DND-41 (cell line): Measurements from ENCODE around the gene TXNRD1.

Source experiments
- ATAC-seq: fragments of 200-7000 bp; cut with Tn5 transposase; 3 replicates; pipeline ENCODE4 v1.9.1; 2021; ENCODE audit warnings: low read depth; ENCODE audit not compliant: insufficient read depth
- DNase-seq: peaks from one replicate; pipeline ENCODE4 v3.0.0-alpha.2; 2020
- H2AFZ ChIP-seq: 2 replicates; pipeline ENCODE4 v1.6.0; 2012; ENCODE audit warnings: low read depth, low read length
- H3K27ac ChIP-seq: 2 replicates; pipeline ENCODE4 v1.5.1; 2012; ENCODE audit warnings: low read length, inconsistent platforms
- H3K27me3 ChIP-seq: fragments of 200-600 bp; sonication (generic); 2 replicates; pipeline ENCODE4 v1.6.0; 2012; ENCODE audit warnings: low read length, mild to moderate bottlenecking, inconsistent platforms; ENCODE audit not compliant: insufficient read depth, poor library complexity
- H3K36me3 ChIP-seq: 2 replicates; pipeline ENCODE4 v1.5.1; 2012; ENCODE audit warnings: low read length, inconsistent platforms; ENCODE audit not compliant: insufficient read depth
- H3K4me1 ChIP-seq: 2 replicates; pipeline ENCODE4 v1.5.1; 2012; ENCODE audit warnings: mild to moderate bottlenecking, low read length; ENCODE audit not compliant: insufficient read depth
- H3K4me2 ChIP-seq: 2 replicates; pipeline ENCODE4 v1.6.0; 2012; ENCODE audit warnings: mild to moderate bottlenecking, moderate library complexity, low read length, inconsistent platforms; ENCODE audit not compliant: insufficient read depth
- H3K4me3 ChIP-seq, 2 experiments: fragments of 200-600 bp in 1 of 2; shearing (Covaris generic) in 1 of 2; 2 replicates each; pipeline ENCODE4 v1.5.1; 2012 to 2016; ENCODE audit warnings: inconsistent platforms in 2 of 2, low read length in 2 of 2, mild to moderate bottlenecking in 2 of 2, low read depth in 1 of 2, moderate library complexity in 1 of 2
- H3K79me2 ChIP-seq: 2 replicates; pipeline ENCODE4 v1.6.0; 2012; ENCODE audit warnings: low read length, inconsistent platforms; ENCODE audit not compliant: insufficient read depth
- H3K9ac ChIP-seq: 2 replicates; pipeline ENCODE4 v1.6.0; 2012; ENCODE audit warnings: low read depth, mild to moderate bottlenecking, inconsistent platforms, low read length, moderate library complexity
- H3K9me3 ChIP-seq: 2 replicates; pipeline ENCODE4 v1.5.1; 2012; ENCODE audit warnings: low read length, moderate library complexity, mild to moderate bottlenecking, inconsistent platforms; ENCODE audit not compliant: insufficient read depth, severe bottlenecking
- H4K20me1 ChIP-seq: 2 replicates; pipeline ENCODE4 v1.6.0; 2012; ENCODE audit warnings: low read length; ENCODE audit not compliant: insufficient read depth
- EZH2 ChIP-seq: IDR thresholded peaks from 3 replicates; pipeline ENCODE4 v1.6.1; 2012; ENCODE audit warnings: borderline replicate concordance, low read depth, mild to moderate bottlenecking, moderate library complexity, low read length, inconsistent platforms; ENCODE audit not compliant: severe bottlenecking
- TF ChIP-seq, protein P1 (sequence below): IDR thresholded peaks from 2 replicates; pipeline ENCODE4 v1.5.1; 2012; ENCODE audit warnings: borderline replicate concordance, low read length, moderate library complexity, mild to moderate bottlenecking; ENCODE audit not compliant: poor library complexity, severe bottlenecking; ENCODE audit errors: extremely low read depth

The TXNRD1 gene

DNA sequence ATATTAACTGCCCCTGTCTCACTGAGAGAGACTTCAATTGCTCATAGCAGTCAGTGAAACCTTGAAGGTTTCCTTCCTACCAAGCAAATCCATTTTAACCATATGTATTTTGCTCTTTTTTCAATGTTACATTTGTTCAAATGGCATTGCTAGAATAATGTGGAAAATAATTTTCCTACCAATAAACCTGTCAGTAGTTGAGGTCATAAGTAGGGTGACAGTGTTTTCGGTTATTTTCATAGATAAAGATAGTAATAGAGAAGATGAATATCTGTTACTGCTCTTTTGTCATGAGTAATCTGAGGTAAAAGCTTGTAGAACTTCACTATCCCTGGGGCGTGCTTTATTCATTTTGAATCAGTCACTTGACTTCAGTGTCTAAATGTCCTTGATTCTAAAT, 120.5 kb downstream of the TXNRD1 start:
- no peak for DNase-seq
- H3K79me2 ChIP-seq = no peaks in the 10 kb centered on the region

DNA sequence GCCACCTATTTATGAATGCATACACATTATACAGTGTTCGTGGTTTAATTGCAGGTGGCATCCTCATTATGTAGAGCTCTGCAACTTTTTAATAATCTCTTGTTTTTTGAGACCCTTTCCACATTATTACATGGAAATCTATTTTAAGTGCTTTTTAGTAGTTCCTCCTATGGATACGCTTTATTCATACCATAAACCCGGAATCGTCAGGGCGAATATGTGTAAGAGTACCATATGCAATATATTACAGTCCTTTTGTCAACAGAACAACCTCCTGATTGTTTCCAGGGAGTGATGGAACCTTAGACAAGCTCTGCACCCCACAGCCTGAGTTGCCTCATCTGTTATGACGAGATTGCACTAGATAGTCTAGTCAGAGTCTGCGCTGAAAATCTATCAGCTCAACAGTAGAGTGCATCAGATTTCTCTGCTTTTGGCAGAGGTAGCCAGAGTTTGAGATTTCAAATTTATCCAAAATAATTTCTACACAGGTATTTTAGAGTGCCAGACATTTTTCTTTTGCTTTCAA, 121.5 kb downstream of the TXNRD1 start:
- no peak overlapping the region for H2AFZ ChIP-seq
- no peaks in the 10 kb centered on the region for H3K27me3 ChIP-seq
- no peak overlapping the region for H3K4me2 ChIP-seq
- no peaks in the 10 kb centered on the region for H3K4me1 ChIP-seq
- DNase-seq (no peak), ATAC-seq (no peak)
- H3K36me3 ChIP-seq = peaks cover 89% of the 10 kb centered on the region
- no peak overlapping the region for H3K4me3 ChIP-seq
- no peaks in the 10 kb centered on the region; the same call in 1 of the 2 replicates for H3K79me2 ChIP-seq
- no peaks in the 10 kb centered on the region for H3K9me3 ChIP-seq
- H4K20me1 ChIP-seq = no peaks in the 10 kb centered on the region; the same call in 1 of the 2 replicates
- no peak overlapping the region for H3K27ac ChIP-seq
- TF ChIP-seq, protein P1, sequence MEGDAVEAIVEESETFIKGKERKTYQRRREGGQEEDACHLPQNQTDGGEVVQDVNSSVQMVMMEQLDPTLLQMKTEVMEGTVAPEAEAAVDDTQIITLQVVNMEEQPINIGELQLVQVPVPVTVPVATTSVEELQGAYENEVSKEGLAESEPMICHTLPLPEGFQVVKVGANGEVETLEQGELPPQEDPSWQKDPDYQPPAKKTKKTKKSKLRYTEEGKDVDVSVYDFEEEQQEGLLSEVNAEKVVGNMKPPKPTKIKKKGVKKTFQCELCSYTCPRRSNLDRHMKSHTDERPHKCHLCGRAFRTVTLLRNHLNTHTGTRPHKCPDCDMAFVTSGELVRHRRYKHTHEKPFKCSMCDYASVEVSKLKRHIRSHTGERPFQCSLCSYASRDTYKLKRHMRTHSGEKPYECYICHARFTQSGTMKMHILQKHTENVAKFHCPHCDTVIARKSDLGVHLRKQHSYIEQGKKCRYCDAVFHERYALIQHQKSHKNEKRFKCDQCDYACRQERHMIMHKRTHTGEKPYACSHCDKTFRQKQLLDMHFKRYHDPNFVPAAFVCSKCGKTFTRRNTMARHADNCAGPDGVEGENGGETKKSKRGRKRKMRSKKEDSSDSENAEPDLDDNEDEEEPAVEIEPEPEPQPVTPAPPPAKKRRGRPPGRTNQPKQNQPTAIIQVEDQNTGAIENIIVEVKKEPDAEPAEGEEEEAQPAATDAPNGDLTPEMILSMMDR = no peak
- no peak for TF ChIP-seq EZH2
- no peak overlapping the region for H3K9ac ChIP-seq

More for the DNA sequence above, 120.5 kb downstream of the TXNRD1 start:
- H3K4me2 ChIP-seq = no peak overlapping the region
- no peak overlapping the region for H3K9ac ChIP-seq
- TF ChIP-seq, protein P1 = no peak
- no peak for TF ChIP-seq EZH2
- no peaks in the 10 kb centered on the region for H3K9me3 ChIP-seq
- H4K20me1 ChIP-seq = no peaks in the 10 kb centered on the region
- H2AFZ ChIP-seq = no peak overlapping the region
- H3K4me3 ChIP-seq = no peak overlapping the region
- H3K27me3 ChIP-seq = no peaks in the 10 kb centered on the region
- H3K36me3 ChIP-seq = peaks cover 89% of the 10 kb centered on the region
- no peak for ATAC-seq
- no peaks in the 10 kb centered on the region for H3K4me1 ChIP-seq
- no peak overlapping the region for H3K27ac ChIP-seq

DNA sequence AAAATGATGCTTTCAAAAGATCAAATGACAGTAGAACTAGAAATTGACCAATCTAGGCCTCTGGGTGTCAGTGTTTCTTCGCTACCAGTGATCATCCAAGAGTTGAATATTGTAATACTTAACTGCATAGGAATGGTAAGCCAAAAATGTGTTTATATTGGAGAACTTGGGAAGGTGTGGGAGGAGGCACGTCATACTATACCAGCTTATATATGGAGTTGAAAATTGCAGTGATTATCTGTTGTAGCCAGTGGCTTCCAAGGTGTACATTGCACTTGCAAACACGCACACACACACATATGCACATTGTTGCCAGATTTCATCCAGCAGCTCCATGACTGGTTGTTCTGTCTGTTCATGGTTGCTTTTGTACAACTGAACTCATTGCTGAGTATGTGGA, 124.1 kb downstream of the TXNRD1 start:
- H3K4me3 ChIP-seq = no peak overlapping the region
- no peak overlapping the region for H2AFZ ChIP-seq
- H3K36me3 ChIP-seq = peaks cover 87% of the 10 kb centered on the region
- H3K27ac ChIP-seq = no peak overlapping the region
- no peak for DNase-seq
- no peaks in the 10 kb centered on the region for H3K4me1 ChIP-seq
- H3K9me3 ChIP-seq = no peaks in the 10 kb centered on the region
- H3K79me2 ChIP-seq = peaks cover 3% of the 10 kb centered on the region; the same call in 1 of the 2 replicates
- no peak overlapping the region for H3K9ac ChIP-seq
- ATAC-seq = no peak
- no peaks in the 10 kb centered on the region for H3K27me3 ChIP-seq
- no peak overlapping the region for H3K4me2 ChIP-seq
- H4K20me1 ChIP-seq = peaks cover 4% of the 10 kb centered on the region; the same call in 1 of the 2 replicates
- no peak for TF ChIP-seq EZH2
- TF ChIP-seq, protein P1 = peak; percentile 19
